Lung (tissue), 12 donors: ENCODE measurements around the gene UHMK1. TPM values are rescaled to one million over a fixed set of nuclear protein-coding genes. Genes with fewer than 3 reads are reported as not detected.
A peak's percentile ranks its signal among the peaks of the same experiment; 100 is the strongest.

Source experiments
- ATAC-seq: fragments of 200-7000 bp; cut with Tn5 transposase; one replicate; pipeline ENCODE4 v1.9.1; 2020; ENCODE audit warnings: moderate number of reproducible peaks; ENCODE audit not compliant: insufficient read depth, low FRiP score
- DNase-seq, 3 donors: peaks; one replicate each; pipeline ENCODE4 v3.0.0-alpha.2; 2013 to 2017
- H3K27ac ChIP-seq, 2 donors: one replicate each; pipeline ENCODE4 v1.5.1; 2013; ENCODE audit warnings: mild to moderate bottlenecking in 2 of 2, moderate library complexity in 2 of 2, control low read depth in 1 of 2, inconsistent platforms in 1 of 2, low read depth in 1 of 2, low read length in 1 of 2
- H3K27me3 ChIP-seq, 3 donors: one replicate each; pipeline ENCODE4 v1.5.1; 2013; ENCODE audit warnings: low read length in 2 of 3; ENCODE audit not compliant: control insufficient read depth in 3 of 3, insufficient read depth in 3 of 3
- H3K36me3 ChIP-seq, 4 donors: one replicate each; pipeline ENCODE4 v1.5.1; 2013; ENCODE audit warnings: low read length in 4 of 4, mild to moderate bottlenecking in 1 of 4, moderate library complexity in 1 of 4; ENCODE audit not compliant: control insufficient read depth in 4 of 4, insufficient read depth in 4 of 4
- H3K4me1 ChIP-seq, 5 donors: one replicate each; pipeline ENCODE4 v1.5.1; 2013; ENCODE audit warnings: low read length in 5 of 5, mild to moderate bottlenecking in 2 of 5, moderate library complexity in 1 of 5; ENCODE audit not compliant: control insufficient read depth in 5 of 5, insufficient read depth in 5 of 5
- H3K4me3 ChIP-seq: one replicate; pipeline ENCODE4 v1.5.1; 2013; ENCODE audit warnings: mild to moderate bottlenecking, control low read depth, moderate library complexity
- H3K9ac ChIP-seq, 2 donors: one replicate each; pipeline ENCODE4 v1.5.1; 2013; ENCODE audit warnings: low read length in 2 of 2, control low read depth in 1 of 2; ENCODE audit not compliant: insufficient read depth in 1 of 2
- H3K9me3 ChIP-seq, 4 donors: one replicate each; pipeline ENCODE4 v1.5.1; 2013; ENCODE audit warnings: low read length in 3 of 4, mild to moderate bottlenecking in 1 of 4, moderate library complexity in 1 of 4; ENCODE audit not compliant: control insufficient read depth in 4 of 4, insufficient read depth in 3 of 4
- CTCF ChIP-seq: IDR thresholded peaks from 2 replicates; pipeline ENCODE4 v1.5.1; 2012; ENCODE audit warnings: mild to moderate bottlenecking; ENCODE audit errors: control extremely low read depth, extremely low read depth
- WGBS, 2 donors: extraction: QIAGEN DNeasy Blood & Tissue Kit; methylation state at CpG; one replicate each; pipeline ENCODE4 v1.1.7; 2013; 5-methylcytosine and 5-hydroxymethylcytosine counted together
- polyA plus RNA-seq, 2 donors: library from polyadenylated mRNA; stranded (reverse); fragments of 200-250 nt; gene quantifications; one replicate each; pipeline ENCODE4 v1.2.1, GENCODE V29; 2013
- total RNA-seq, 2 donors: library from RNA; depleted of rRNA in 1 of 2; stranded (reverse); fragments of >200 nt in 1 of 2; gene quantifications; one replicate each; pipeline ENCODE4 v1.2.1, GENCODE V29; 2014 to 2021
- donor health status: control.
- donor health status: control.
- donor health status: Bipolar disorder and iron deficiency.
- donor health status: healthy.
- donor health status: DM: yes; HTN: yes; CAD: no.

Gene UHMK1
- total and polyA plus RNA-seq, 4 donors: 17.5 to 63.0 (median 32.5) TPM

- DNase-seq: no peak
- peaks cover 0 to 12% (median 7%) of the 10 kb centered on the region in 4 donors for H3K36me3 ChIP-seq
These were observed 29.7 kb downstream of the UHMK1 start for GRCh38 chr1:162527314-162527713.

GRCh38 chr1:162530307-162530987 lies 32.8 kb downstream of the UHMK1 start:
- 64 to 72% methylated on average over 7 of the region's 7 CpGs for WGBS, 2 donors
- no peak for TF ChIP-seq CTCF
- Histone ChIP-seq H3K27me3 (no peaks in the 10 kb centered on the region), H3K4me1 (peaks cover 0 to 4% (median 0%) of the 10 kb centered on the region in 5 donors), H3K9ac (no peak overlapping the region), H3K27ac (peak overlapping the region in 1 of 2 donors; percentile 45), H3K4me3 (no peak overlapping the region), H3K9me3 (no peaks in the 10 kb centered on the region), H3K36me3 (no peaks in the 10 kb centered on the region)
- DNase-seq: no peak
- no peak for ATAC-seq

More at GRCh38 chr1:162527314-162527713, 29.7 kb downstream of the UHMK1 start:
- H3K9me3 ChIP-seq: no peaks in the 10 kb centered on the region
- no peak overlapping the region for H3K9ac ChIP-seq
- H3K27me3 ChIP-seq: no peaks in the 10 kb centered on the region
- peaks cover 0 to 4% (median 0%) of the 10 kb centered on the region in 5 donors for H3K4me1 ChIP-seq
- H3K27ac ChIP-seq: no peak overlapping the region
- ATAC-seq: no peak
- TF ChIP-seq CTCF: no peak
- H3K4me3 ChIP-seq: no peak overlapping the region

GRCh38 chr1:162530988-162531319 lies 33.3 kb downstream of the UHMK1 start:
- H3K36me3 ChIP-seq: no peaks in the 10 kb centered on the region
- H3K9ac ChIP-seq: no peak overlapping the region
- DNase-seq: no peak
- no peaks in the 10 kb centered on the region for H3K9me3 ChIP-seq
- no peaks in the 10 kb centered on the region for H3K27me3 ChIP-seq
- peaks cover 0 to 4% (median 0%) of the 10 kb centered on the region in 5 donors for H3K4me1 ChIP-seq
- WGBS, 2 donors: 92 to 96% methylated on average over 1 of the region's 1 CpG
- TF ChIP-seq CTCF: no peak
- H3K4me3 ChIP-seq: no peak overlapping the region
- no peak for ATAC-seq
- H3K27ac ChIP-seq: no peak overlapping the region

GRCh38 chr1:162535501-162535900 lies 37.9 kb downstream of the UHMK1 start:
- ATAC-seq: no peak
- no peaks in the 10 kb centered on the region for H3K27me3 ChIP-seq
- no peak overlapping the region for H3K27ac ChIP-seq
- TF ChIP-seq CTCF: no peak
- H3K36me3 ChIP-seq: no peaks in the 10 kb centered on the region
- WGBS, 2 donors: 78 to 88% methylated on average over 1 of the region's 1 CpG
- H3K9me3 ChIP-seq: no peaks in the 10 kb centered on the region
- H3K4me3 ChIP-seq: no peak overlapping the region
- no peak overlapping the region for H3K9ac ChIP-seq
- H3K4me1 ChIP-seq: peaks cover 0 to 4% (median 0%) of the 10 kb centered on the region in 5 donors
- no peak for DNase-seq
